A549 treated with AZD2906 at 1 μM for 4 hours (cell line): Measurements from ENCODE around the gene NRIP1. TPM values are rescaled to one million over a fixed set of nuclear protein-coding genes. Genes with fewer than 3 reads are reported as not detected.

ENCODE experiments used
- total RNA-seq: library from RNA; stranded (reverse); fragments of 200-300 nt; extraction: Qiagen RNA extraction; gene quantifications from 5 replicates; pipeline ENCODE4 v1.2.3, GENCODE V29; 2022

The NRIP1 gene, protein sequence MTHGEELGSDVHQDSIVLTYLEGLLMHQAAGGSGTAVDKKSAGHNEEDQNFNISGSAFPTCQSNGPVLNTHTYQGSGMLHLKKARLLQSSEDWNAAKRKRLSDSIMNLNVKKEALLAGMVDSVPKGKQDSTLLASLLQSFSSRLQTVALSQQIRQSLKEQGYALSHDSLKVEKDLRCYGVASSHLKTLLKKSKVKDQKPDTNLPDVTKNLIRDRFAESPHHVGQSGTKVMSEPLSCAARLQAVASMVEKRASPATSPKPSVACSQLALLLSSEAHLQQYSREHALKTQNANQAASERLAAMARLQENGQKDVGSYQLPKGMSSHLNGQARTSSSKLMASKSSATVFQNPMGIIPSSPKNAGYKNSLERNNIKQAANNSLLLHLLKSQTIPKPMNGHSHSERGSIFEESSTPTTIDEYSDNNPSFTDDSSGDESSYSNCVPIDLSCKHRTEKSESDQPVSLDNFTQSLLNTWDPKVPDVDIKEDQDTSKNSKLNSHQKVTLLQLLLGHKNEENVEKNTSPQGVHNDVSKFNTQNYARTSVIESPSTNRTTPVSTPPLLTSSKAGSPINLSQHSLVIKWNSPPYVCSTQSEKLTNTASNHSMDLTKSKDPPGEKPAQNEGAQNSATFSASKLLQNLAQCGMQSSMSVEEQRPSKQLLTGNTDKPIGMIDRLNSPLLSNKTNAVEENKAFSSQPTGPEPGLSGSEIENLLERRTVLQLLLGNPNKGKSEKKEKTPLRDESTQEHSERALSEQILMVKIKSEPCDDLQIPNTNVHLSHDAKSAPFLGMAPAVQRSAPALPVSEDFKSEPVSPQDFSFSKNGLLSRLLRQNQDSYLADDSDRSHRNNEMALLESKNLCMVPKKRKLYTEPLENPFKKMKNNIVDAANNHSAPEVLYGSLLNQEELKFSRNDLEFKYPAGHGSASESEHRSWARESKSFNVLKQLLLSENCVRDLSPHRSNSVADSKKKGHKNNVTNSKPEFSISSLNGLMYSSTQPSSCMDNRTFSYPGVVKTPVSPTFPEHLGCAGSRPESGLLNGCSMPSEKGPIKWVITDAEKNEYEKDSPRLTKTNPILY (N-terminal part only)
- total RNA-seq: 7.1 to 14.4 TPM (median 11.1 TPM) in 5 replicates

DNA sequence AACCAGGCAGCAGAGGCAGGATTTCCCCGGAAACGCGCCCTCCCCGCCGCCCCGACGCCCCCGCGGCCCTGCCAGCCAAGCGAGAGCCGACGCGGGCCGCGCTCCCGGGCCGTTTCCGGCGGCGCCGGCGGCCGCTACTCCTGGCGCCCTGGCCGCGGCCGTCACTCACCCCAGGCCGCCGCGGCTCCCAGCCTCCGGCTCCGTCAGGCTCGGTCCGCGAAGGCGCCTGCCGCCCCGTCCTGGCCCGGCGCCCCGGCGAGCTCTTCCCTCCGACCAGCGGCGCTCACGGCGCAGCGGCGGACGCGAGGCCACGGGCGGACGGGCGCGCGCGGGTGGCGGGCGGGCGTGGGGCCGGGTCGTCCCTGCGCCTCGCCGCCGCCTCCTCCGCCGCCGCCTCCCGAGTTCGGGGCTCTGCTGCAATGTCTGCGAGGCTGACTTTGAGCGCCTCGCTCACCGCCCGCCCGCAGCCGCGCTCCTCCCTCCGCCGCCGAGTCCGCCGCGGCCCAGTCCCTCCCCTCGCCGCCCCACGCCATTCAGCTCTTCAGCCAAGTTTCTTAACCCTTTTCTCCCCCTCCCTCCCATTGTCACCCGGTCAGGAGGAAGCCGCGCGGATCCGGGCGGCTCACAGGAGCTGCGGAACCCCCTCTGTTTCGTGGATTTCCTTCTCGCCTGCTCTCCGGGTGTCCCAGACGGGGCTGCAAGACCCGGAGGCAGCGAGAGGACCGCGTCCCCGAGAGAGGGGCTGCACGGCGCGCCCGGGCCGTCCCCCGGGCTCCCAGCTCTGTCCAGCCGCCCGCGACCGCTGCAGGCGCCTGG, at the start of gene NRIP1:
TSS of gene NRIP1 (minus strand) at position 425 of the 816 bp plus-strand sequence. CDS start 96,808 bp downstream, outside the sequence.

